Panc1 (cell line): ENCODE measurements around the gene SRBD1. TPM values are rescaled to one million over a fixed set of nuclear protein-coding genes. Genes with fewer than 3 reads are reported as not detected.

ENCODE experiments used
- ATAC-seq: fragments of 200-7000 bp; cut with Tn5 transposase; 2 replicates; pipeline ENCODE4 v1.9.1; 2020; ENCODE audit warnings: mild to moderate bottlenecking, moderate library complexity
- BruUV-seq: library from RNA; stranded (reverse); fragments of 400-500 nt; replicated peaks from 2 replicates; lab custom pipeline; 2021; lab: Mats Ljungman, UMichigan
- CTCF ChIA-PET: fragments of 300-600 bp; sonication (Branson Sonifier 250); formaldehyde crosslinking; loops from one replicate; lab custom pipeline; 2022; ENCODE audit warnings: antibody characterized with exemption; lab: Charles Lee
- POLR2A ChIA-PET: fragments of 300-600 bp; sonication (Branson Sonifier 250); formaldehyde crosslinking; loops from one replicate; lab custom pipeline; 2022; ENCODE audit warnings: antibody characterized with exemption; lab: Charles Lee
- DNase-seq: peaks from one replicate; pipeline ENCODE4 v3.0.0-alpha.2; 2010; ENCODE audit warnings: low read depth, low spot score
- H3K27ac ChIP-seq: 2 replicates; pipeline ENCODE4 v1.5.1; 2011; ENCODE audit warnings: mild to moderate bottlenecking, low read length, inconsistent platforms
- H3K27me3 ChIP-seq: fragments of 200-500 bp; sonication (Bioruptor generic); 2 replicates; pipeline ENCODE4 v1.6.0; 2014; ENCODE audit warnings: low read length, inconsistent platforms; ENCODE audit not compliant: control insufficient read depth, insufficient read depth
- H3K36me3 ChIP-seq: fragments of 200-500 bp; sonication (Bioruptor generic); 2 replicates; pipeline ENCODE4 v1.5.1; 2014; ENCODE audit warnings: inconsistent platforms, mild to moderate bottlenecking, low read length, moderate library complexity; ENCODE audit not compliant: control insufficient read depth, insufficient read depth
- H3K4me1 ChIP-seq: 2 replicates; pipeline ENCODE4 v1.5.1; 2011; ENCODE audit warnings: inconsistent platforms, mild to moderate bottlenecking, low read length, moderate library complexity; ENCODE audit not compliant: control insufficient read depth, insufficient read depth
- H3K4me3 ChIP-seq, 2 experiments: 2 replicates each; pipeline ENCODE4 v1.5.1; 2011 to 2012; ENCODE audit warnings: low read depth in 2 of 2, low read length in 2 of 2, mild to moderate bottlenecking in 2 of 2, inconsistent platforms in 1 of 2, moderate library complexity in 1 of 2
- H3K9me3 ChIP-seq: fragments of 200-500 bp; sonication (Bioruptor generic); 2 replicates; pipeline ENCODE4 v1.5.1; 2014; ENCODE audit warnings: low read depth, mild to moderate bottlenecking, inconsistent platforms, low read length, moderate library complexity; ENCODE audit not compliant: control insufficient read depth, insufficient read depth
- POLR2AphosphoS5 ChIP-seq: IDR thresholded peaks from 2 replicates; pipeline ENCODE4 v1.6.1; 2012; ENCODE audit warnings: mild to moderate bottlenecking, low read depth, low read length, moderate library complexity
- SIN3A ChIP-seq: IDR thresholded peaks from 2 replicates; pipeline ENCODE4 v1.6.1; 2012; ENCODE audit warnings: low read depth, mild to moderate bottlenecking, low read length, moderate library complexity, borderline replicate concordance; ENCODE audit not compliant: insufficient read depth
- TCF7L2 ChIP-seq: IDR thresholded peaks from 2 replicates; pipeline ENCODE4 v1.6.1; 2011; ENCODE audit warnings: mild to moderate bottlenecking, low read depth, low read length, inconsistent platforms
- in situ Hi-C: cut with HindIII; loops from 2 replicates; pipeline ENCODE4 v1.10.0; 2016; ENCODE audit warnings: low sequenced_read_pairs, low pct_unique_long_range_greater_than_20kb
- intact Hi-C: fragments of 100-400 bp; cut with micrococcal nuclease; formaldehyde crosslinking; loops from one replicate; pipeline ENCODE4 v1.10.0; 2022; ENCODE audit not compliant: unreplicated experiment
- total RNA-seq: library from RNA; stranded (reverse); gene quantifications from one replicate; pipeline ENCODE4 v1.2.1, GENCODE V29; 2021; ENCODE audit not compliant: unreplicated experiment
- TF ChIP-seq, protein P1 (sequence below): fragments of 450-650 bp; IDR thresholded peaks from 2 replicates; pipeline ENCODE4 v1.5.1; 2017; ENCODE audit warnings: mild to moderate bottlenecking
- TF ChIP-seq, protein P2 (sequence below), 2 experiments: IDR thresholded peaks; 2 replicates each; pipeline ENCODE4 v1.6.1; 2011 to 2012; ENCODE audit warnings: low read depth in 2 of 2, control low read depth in 1 of 2, low read length in 1 of 2, mild to moderate bottlenecking in 1 of 2, moderate library complexity in 1 of 2; ENCODE audit not compliant: insufficient read depth in 1 of 2

The SRBD1 gene
- total RNA-seq, 1 experiment from 2014 or later: 9.7 TPM

DNA sequence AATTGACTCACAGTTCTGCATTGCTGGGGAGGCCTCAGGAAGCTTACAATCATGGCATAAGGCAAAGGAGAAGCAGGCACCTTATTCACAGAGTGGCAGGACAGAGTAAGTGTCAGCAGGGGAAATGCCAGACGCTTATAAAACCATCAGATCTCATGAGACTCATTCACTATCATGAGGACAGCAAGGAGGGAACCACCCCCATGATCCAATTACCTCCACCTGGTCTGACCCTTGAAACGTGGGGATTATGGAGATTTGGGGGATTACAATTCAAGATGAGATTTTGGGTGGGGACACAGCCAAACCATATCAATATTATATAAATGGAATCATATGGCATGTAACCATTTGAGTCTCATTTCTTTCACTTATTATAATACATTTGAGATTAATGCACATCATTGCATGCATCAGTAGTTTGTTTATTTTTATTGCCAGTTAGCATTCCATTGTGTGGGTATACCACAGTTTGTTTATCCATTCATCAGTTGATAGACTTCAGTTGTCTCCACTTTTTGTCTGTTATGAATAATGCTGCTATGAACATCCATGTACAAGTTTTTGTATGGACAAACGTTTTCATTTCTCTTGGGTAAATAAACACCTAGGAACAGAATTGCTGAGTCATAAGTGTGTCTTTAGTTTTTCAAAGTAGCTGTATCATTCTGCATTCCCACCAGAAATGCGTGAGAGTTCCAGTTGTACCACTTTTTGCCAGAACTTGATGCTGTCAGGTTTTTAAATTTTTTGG is 5.8 kb upstream of the SRBD1 start:
- DNase-seq (no peak), ATAC-seq (no peak; the same call in 1 of the 2 replicates)
- no peaks in the 10 kb centered on the region for H3K36me3 ChIP-seq
- POLR2A ChIA-PET: no interaction called here
- CTCF ChIA-PET: no interaction called here
- TF ChIP-seq SIN3A: no peak
- TF ChIP-seq, protein P1, sequence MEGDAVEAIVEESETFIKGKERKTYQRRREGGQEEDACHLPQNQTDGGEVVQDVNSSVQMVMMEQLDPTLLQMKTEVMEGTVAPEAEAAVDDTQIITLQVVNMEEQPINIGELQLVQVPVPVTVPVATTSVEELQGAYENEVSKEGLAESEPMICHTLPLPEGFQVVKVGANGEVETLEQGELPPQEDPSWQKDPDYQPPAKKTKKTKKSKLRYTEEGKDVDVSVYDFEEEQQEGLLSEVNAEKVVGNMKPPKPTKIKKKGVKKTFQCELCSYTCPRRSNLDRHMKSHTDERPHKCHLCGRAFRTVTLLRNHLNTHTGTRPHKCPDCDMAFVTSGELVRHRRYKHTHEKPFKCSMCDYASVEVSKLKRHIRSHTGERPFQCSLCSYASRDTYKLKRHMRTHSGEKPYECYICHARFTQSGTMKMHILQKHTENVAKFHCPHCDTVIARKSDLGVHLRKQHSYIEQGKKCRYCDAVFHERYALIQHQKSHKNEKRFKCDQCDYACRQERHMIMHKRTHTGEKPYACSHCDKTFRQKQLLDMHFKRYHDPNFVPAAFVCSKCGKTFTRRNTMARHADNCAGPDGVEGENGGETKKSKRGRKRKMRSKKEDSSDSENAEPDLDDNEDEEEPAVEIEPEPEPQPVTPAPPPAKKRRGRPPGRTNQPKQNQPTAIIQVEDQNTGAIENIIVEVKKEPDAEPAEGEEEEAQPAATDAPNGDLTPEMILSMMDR: no peak
- TF ChIP-seq POLR2AphosphoS5: no peak
- no peak overlapping the region for H3K4me3 ChIP-seq
- 0 out of 2 replicates have a peak, but pooled peaks cover 3% of the 10 kb centered on the region for H3K27me3 ChIP-seq
- H3K9me3 ChIP-seq: no peaks in the 10 kb centered on the region
- no TSS peak for BruUV-seq
- H3K4me1 ChIP-seq: peaks cover 9% of the 10 kb centered on the region
- in situ Hi-C loops (no loop called here), intact Hi-C loops (no loop called here)
- no peak overlapping the region for H3K27ac ChIP-seq

DNA sequence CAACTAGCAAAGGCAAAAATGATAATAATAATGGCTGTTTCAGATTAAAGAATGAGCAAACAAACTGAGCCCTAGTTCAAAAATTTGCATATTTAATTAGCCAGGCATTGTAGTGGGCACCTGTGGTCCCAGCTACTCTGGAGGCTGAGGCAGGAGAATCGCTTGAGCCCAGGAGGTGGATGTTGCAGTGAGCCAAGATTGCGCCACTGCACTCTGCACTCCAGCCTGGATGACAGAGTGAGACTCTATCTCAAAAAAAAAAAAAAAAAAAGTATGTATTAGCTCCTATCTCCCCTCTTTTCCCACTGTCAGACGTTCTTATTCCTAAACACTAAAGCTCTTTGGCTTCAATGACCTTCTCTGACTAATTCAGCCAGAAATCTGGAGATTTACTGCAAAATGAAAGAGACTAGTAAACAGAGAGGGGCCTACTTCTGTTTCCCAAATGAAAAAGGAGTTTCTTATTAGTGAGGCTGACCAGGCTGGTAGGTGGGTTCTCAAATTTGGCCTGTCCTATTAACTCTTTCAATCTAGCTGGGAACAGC is 3.9 kb upstream of the SRBD1 start:
- ATAC-seq (no peak), DNase-seq (no peak)
- Histone ChIP-seq H3K36me3 (no peaks in the 10 kb centered on the region; the same call in 1 of the 2 replicates), H3K27me3 (no peaks in the 10 kb centered on the region), H3K4me3 (no peak overlapping the region), H3K9me3 (no peaks in the 10 kb centered on the region), H3K4me1 (peaks cover 18% of the 10 kb centered on the region), H3K27ac (no peak overlapping the region)
- no peak for TF ChIP-seq SIN3A
- TF ChIP-seq POLR2AphosphoS5: no peak
- TF ChIP-seq, protein P2, sequence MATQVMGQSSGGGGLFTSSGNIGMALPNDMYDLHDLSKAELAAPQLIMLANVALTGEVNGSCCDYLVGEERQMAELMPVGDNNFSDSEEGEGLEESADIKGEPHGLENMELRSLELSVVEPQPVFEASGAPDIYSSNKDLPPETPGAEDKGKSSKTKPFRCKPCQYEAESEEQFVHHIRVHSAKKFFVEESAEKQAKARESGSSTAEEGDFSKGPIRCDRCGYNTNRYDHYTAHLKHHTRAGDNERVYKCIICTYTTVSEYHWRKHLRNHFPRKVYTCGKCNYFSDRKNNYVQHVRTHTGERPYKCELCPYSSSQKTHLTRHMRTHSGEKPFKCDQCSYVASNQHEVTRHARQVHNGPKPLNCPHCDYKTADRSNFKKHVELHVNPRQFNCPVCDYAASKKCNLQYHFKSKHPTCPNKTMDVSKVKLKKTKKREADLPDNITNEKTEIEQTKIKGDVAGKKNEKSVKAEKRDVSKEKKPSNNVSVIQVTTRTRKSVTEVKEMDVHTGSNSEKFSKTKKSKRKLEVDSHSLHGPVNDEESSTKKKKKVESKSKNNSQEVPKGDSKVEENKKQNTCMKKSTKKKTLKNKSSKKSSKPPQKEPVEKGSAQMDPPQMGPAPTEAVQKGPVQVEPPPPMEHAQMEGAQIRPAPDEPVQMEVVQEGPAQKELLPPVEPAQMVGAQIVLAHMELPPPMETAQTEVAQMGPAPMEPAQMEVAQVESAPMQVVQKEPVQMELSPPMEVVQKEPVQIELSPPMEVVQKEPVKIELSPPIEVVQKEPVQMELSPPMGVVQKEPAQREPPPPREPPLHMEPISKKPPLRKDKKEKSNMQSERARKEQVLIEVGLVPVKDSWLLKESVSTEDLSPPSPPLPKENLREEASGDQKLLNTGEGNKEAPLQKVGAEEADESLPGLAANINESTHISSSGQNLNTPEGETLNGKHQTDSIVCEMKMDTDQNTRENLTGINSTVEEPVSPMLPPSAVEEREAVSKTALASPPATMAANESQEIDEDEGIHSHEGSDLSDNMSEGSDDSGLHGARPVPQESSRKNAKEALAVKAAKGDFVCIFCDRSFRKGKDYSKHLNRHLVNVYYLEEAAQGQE (IDR thresholded peaks at IDR 0.05; ENCODE audit: insufficient read depth in 1 of 2, low read depth in 2 of 2, low read length in 1 of 2): no peak
- TF ChIP-seq, protein P1: no peak
- no peak for TF ChIP-seq TCF7L2
- POLR2A ChIA-PET: interaction anchor here (0.7 kb wide), 1 partner anchor 153 kb away, joined by 8 read pairs; no protein-coding TSS in a partner anchor
- in situ Hi-C loops (no loop called here), intact Hi-C loops (no loop called here)
- no TSS peak for BruUV-seq
- CTCF ChIA-PET: no interaction called here
